ENCODE measurements around the gene METTL15. TPM values are rescaled to one million over a fixed set of nuclear protein-coding genes. Genes with fewer than 3 reads are reported as not detected.

Gene METTL15
- total RNA-seq, 2 donors from 2014 or later = 17.1 to 20.4 TPM

DNA sequence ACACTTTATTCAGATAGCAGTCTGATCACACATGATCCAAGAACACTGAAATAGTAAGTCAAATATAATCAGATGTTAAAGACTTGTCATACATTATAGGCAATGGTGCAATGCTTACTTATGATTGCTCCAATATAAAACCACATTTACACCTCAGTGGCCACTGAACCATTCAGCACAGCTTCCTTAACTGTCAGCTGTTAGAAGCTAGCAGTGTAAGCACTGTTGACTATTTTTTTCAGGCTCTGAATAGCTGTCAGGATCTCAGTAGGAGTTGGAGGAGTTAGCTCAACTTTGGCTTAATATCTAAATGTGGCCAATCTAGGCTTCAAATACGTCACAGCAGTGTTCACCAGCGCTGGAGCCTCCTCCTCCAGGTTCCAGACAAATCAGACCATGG is 36.6 kb downstream of the METTL15 start:
- TF ChIP-seq, protein P1, sequence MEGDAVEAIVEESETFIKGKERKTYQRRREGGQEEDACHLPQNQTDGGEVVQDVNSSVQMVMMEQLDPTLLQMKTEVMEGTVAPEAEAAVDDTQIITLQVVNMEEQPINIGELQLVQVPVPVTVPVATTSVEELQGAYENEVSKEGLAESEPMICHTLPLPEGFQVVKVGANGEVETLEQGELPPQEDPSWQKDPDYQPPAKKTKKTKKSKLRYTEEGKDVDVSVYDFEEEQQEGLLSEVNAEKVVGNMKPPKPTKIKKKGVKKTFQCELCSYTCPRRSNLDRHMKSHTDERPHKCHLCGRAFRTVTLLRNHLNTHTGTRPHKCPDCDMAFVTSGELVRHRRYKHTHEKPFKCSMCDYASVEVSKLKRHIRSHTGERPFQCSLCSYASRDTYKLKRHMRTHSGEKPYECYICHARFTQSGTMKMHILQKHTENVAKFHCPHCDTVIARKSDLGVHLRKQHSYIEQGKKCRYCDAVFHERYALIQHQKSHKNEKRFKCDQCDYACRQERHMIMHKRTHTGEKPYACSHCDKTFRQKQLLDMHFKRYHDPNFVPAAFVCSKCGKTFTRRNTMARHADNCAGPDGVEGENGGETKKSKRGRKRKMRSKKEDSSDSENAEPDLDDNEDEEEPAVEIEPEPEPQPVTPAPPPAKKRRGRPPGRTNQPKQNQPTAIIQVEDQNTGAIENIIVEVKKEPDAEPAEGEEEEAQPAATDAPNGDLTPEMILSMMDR (conservative IDR thresholded peaks at IDR 0.05) = no peak
- Histone ChIP-seq H3K4me1 (ENCODE audit: control insufficient read depth, insufficient read depth, low read length) (no peaks in the 10 kb centered on the region), H3K9me3 (ENCODE audit: control insufficient read depth, low read length) (peaks cover 14% of the 10 kb centered on the region), H3K4me3 (ENCODE audit: low read length) (no peak overlapping the region), H3K9ac (ENCODE audit: extremely low read depth, low read length, poor library complexity, severe bottlenecking) (no peak overlapping the region), H3K27ac (ENCODE audit: low read depth, low read length) (no peak overlapping the region), H3K36me3 (ENCODE audit: control insufficient read depth, insufficient read depth, low read length) (no peaks in the 10 kb centered on the region), H3K27me3 (ENCODE audit: control insufficient read depth, insufficient read depth, low read length, poor library complexity, severe bottlenecking) (no peaks in the 10 kb centered on the region)
- no peak for DNase-seq
- 83 to 87% methylated on average over 2 of the region's 2 CpGs for WGBS, 2 experiments (ENCODE audit: insufficient coverage in 1 of 2, insufficient read length in 1 of 2)
- Mint-ChIP-seq H3K9me3 (peaks cover 15% of the 10 kb centered on the region), H3K36me3 (ENCODE audit: low read depth) (peaks cover 17% of the 10 kb centered on the region), H3K4me1 (peaks cover under 1% of the 10 kb centered on the region), H3K4me3 (no peak overlapping the region), H3K27me3 (ENCODE audit: insufficient read depth) (no peaks in the 10 kb centered on the region), H3K27ac (no peak overlapping the region)

DNA sequence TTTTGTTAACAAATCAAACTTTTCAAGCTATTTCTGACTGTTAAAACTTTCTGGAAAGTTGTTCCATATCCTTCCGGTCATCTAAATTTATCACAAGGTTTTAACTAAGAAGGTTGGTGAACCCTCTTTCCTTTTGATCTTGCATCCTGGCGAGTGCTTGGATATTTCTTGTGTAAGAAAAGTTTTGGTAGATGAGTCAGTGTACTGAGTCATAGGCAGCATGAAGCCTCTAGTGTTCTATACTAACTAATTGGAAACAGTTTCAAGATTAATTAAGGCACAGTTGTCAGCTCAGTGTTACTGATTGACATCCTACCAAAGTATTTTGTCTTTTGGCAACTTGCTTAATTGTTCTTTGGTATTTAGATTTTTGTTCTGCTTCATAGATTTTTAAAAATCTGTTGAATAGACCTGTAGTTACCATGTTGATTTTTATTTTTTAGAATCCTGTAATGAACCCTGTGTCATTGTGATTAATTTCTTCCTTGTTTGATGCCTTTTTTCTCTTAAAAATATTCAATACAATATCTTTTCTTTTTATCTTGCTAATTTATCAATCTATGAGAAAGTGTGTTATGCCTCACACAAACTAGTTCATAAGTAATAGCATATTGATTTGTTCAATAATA is 38.0 kb downstream of the METTL15 start:
- Histone ChIP-seq H3K4me1 (ENCODE audit: control insufficient read depth, insufficient read depth, low read length) (no peaks in the 10 kb centered on the region), H3K9me3 (ENCODE audit: control insufficient read depth, low read length) (no peaks in the 10 kb centered on the region), H3K27ac (ENCODE audit: low read depth, low read length) (no peak overlapping the region), H3K9ac (ENCODE audit: extremely low read depth, low read length, poor library complexity, severe bottlenecking) (no peak overlapping the region), H3K36me3 (ENCODE audit: control insufficient read depth, insufficient read depth, low read length) (no peaks in the 10 kb centered on the region), H3K4me3 (ENCODE audit: low read length) (no peak overlapping the region), H3K27me3 (ENCODE audit: control insufficient read depth, insufficient read depth, low read length, poor library complexity, severe bottlenecking) (no peaks in the 10 kb centered on the region)
- H3K36me3 Mint-ChIP-seq (ENCODE audit: low read depth) = peaks cover 5% of the 10 kb centered on the region
- DNase-seq = no peak
- H3K27ac Mint-ChIP-seq = no peak overlapping the region
- no peaks in the 10 kb centered on the region for H3K27me3 Mint-ChIP-seq (ENCODE audit: insufficient read depth)
- TF ChIP-seq, protein P1 (conservative IDR thresholded peaks at IDR 0.05) = no peak
- 95% methylated on average over 2 of the region's 2 CpGs; no CpG with 5 or more reads in 1 of the 2 experiments for WGBS, 2 experiments (ENCODE audit: insufficient coverage in 1 of 2, insufficient read length in 1 of 2)
- peaks cover 10% of the 10 kb centered on the region for H3K4me1 Mint-ChIP-seq
- no peak overlapping the region for H3K4me3 Mint-ChIP-seq
- peaks cover under 1% of the 10 kb centered on the region for H3K9me3 Mint-ChIP-seq

DNA sequence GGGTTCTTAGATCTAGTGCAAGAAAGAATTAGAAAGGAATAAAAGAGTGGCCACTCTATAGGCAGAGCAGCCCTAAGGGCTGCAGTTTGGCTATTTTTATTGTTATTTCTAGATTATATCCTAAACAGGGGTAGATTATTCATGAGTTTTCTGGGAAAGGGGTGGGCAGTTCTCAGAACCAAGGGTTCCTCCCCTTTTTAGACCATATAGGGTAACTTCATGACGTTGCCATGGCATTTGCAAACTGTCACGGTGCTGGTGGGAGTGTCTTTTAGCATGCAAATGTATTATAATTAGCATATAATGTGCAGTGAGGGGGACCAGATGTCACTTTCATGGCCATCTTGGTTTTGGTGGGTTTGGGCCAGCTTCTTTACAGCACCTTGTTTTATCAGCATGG is 44.6 kb downstream of the METTL15 start:
- TF ChIP-seq, protein P1 (conservative IDR thresholded peaks at IDR 0.05) = no peak
- Mint-ChIP-seq H3K4me1 (peaks cover 10% of the 10 kb centered on the region), H3K27me3 (ENCODE audit: insufficient read depth) (no peaks in the 10 kb centered on the region), H3K4me3 (no peak overlapping the region), H3K36me3 (ENCODE audit: low read depth) (peaks cover 8% of the 10 kb centered on the region), H3K9me3 (no peaks in the 10 kb centered on the region), H3K27ac (no peak overlapping the region)
- Histone ChIP-seq H3K4me3 (ENCODE audit: low read length) (no peak overlapping the region), H3K9me3 (ENCODE audit: control insufficient read depth, low read length) (no peaks in the 10 kb centered on the region), H3K9ac (ENCODE audit: extremely low read depth, low read length, poor library complexity, severe bottlenecking) (no peak overlapping the region), H3K27ac (ENCODE audit: low read depth, low read length) (no peak overlapping the region), H3K27me3 (ENCODE audit: control insufficient read depth, insufficient read depth, low read length, poor library complexity, severe bottlenecking) (no peaks in the 10 kb centered on the region), H3K36me3 (ENCODE audit: control insufficient read depth, insufficient read depth, low read length) (peaks cover 2% of the 10 kb centered on the region), H3K4me1 (ENCODE audit: control insufficient read depth, insufficient read depth, low read length) (no peaks in the 10 kb centered on the region)
- WGBS, 2 experiments (ENCODE audit: insufficient coverage in 1 of 2, insufficient read length in 1 of 2) = 100% methylated on average over 2 of the region's 2 CpGs; no CpG with 5 or more reads in 1 of the 2 experiments
- no peak for DNase-seq
